ENCODE data around the gene PLEKHO1.

DNA sequence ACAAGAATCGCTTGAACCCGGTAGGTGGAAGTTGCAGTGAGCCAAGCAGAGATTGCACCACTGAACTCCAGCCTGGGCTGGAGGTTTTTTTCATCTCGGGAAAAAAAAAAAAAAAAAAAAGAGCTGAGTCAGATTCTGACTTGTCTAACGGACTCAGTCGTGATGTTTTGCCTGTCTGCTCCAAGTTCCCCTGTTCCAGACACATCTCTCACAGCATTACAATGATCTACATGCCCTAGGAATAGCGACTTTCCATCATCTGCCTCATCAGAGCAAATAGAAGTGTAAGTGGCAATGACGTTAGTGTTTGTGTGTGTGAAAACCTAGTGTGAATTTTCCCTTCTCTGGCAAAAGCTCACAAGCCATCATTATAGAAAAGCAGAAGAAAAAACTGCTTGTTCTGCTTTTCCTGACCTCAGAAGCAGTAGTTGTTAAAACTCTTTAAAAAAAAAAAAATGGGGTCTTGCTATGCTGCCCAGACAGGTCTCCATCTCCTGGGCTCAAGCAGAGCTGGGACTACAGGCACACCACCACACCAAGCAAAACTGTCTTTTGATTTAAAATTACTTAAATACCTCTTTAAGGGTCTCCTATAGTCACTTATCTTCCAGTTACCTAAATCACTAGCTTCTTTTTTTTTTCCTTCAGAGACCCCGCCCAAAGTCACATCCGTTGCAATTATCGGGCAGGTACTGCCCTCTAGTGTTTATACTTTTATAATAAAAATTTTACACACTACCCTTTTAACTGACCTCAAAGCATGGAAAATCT, 37.3 kb downstream of the PLEKHO1 start:
- TF ChIP-seq FOXM1 (IDR thresholded peaks at IDR 0.05; ENCODE audit: borderline replicate concordance, low read depth): no peak
- TF ChIP-seq, protein P1, sequence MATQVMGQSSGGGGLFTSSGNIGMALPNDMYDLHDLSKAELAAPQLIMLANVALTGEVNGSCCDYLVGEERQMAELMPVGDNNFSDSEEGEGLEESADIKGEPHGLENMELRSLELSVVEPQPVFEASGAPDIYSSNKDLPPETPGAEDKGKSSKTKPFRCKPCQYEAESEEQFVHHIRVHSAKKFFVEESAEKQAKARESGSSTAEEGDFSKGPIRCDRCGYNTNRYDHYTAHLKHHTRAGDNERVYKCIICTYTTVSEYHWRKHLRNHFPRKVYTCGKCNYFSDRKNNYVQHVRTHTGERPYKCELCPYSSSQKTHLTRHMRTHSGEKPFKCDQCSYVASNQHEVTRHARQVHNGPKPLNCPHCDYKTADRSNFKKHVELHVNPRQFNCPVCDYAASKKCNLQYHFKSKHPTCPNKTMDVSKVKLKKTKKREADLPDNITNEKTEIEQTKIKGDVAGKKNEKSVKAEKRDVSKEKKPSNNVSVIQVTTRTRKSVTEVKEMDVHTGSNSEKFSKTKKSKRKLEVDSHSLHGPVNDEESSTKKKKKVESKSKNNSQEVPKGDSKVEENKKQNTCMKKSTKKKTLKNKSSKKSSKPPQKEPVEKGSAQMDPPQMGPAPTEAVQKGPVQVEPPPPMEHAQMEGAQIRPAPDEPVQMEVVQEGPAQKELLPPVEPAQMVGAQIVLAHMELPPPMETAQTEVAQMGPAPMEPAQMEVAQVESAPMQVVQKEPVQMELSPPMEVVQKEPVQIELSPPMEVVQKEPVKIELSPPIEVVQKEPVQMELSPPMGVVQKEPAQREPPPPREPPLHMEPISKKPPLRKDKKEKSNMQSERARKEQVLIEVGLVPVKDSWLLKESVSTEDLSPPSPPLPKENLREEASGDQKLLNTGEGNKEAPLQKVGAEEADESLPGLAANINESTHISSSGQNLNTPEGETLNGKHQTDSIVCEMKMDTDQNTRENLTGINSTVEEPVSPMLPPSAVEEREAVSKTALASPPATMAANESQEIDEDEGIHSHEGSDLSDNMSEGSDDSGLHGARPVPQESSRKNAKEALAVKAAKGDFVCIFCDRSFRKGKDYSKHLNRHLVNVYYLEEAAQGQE (IDR thresholded peaks at IDR 0.05; ENCODE audit: low read depth): no peak
- TF ChIP-seq RAD21 (IDR thresholded peaks at IDR 0.05; ENCODE audit: low read depth): peak; percentile 79
- no peak for TF ChIP-seq CEBPB (IDR thresholded peaks at IDR 0.05)
- TF ChIP-seq CREB1 (IDR thresholded peaks at IDR 0.05; ENCODE audit: low read depth): no peak
- TF ChIP-seq ZBTB7A (IDR thresholded peaks at IDR 0.05; ENCODE audit: low read depth): no peak
- TF ChIP-seq EP300 (IDR thresholded peaks at IDR 0.05; ENCODE audit: borderline replicate concordance): no peak
- no peak for TF ChIP-seq TEAD4 (IDR thresholded peaks at IDR 0.05)
- no peak for TF ChIP-seq NFIC (IDR thresholded peaks at IDR 0.05)
- TF ChIP-seq TCF12 (IDR thresholded peaks at IDR 0.05; ENCODE audit: low read depth): no peak
- TF ChIP-seq TAF1 (IDR thresholded peaks at IDR 0.05; ENCODE audit: low read depth): no peak
- no peak for TF ChIP-seq EGR1 (IDR thresholded peaks at IDR 0.05)
- TF ChIP-seq YY1 (IDR thresholded peaks at IDR 0.05; ENCODE audit: low read depth): no peak
